Hepatocyte (in vitro differentiated cells): ENCODE results near the gene PDGFA. TPM values are rescaled to one million over a fixed set of nuclear protein-coding genes. Genes with fewer than 3 reads are reported as not detected.

ENCODE experiments used
- DNase-seq: peaks from one replicate; pipeline ENCODE4 v3.0.0-alpha.2; 2016; ENCODE audit warnings: low spot score
- H2AFZ ChIP-seq: fragments of 200-600 bp; sonication (generic); 2 replicates; pipeline ENCODE4 v1.6.0; 2016; ENCODE audit warnings: antibody characterized with exemption, mild to moderate bottlenecking
- H3K27ac ChIP-seq: fragments of 200-600 bp; sonication (generic); 2 replicates; pipeline ENCODE4 v1.5.1; 2016; ENCODE audit warnings: mild to moderate bottlenecking
- H3K27me3 ChIP-seq: fragments of 200-600 bp; sonication (generic); 2 replicates; pipeline ENCODE4 v1.6.1; 2016
- H3K36me3 ChIP-seq: fragments of 200-600 bp; sonication (generic); replicated peaks from 2 replicates; pipeline ENCODE4 v1.5.1; 2016; ENCODE audit warnings: low read depth; ENCODE audit not compliant: insufficient read depth
- H3K4me1 ChIP-seq: fragments of 200-600 bp; sonication (generic); 2 replicates; pipeline ENCODE4 v1.5.1; 2016; ENCODE audit warnings: mild to moderate bottlenecking, moderate library complexity; ENCODE audit not compliant: insufficient read depth
- H3K4me2 ChIP-seq: fragments of 200-600 bp; sonication (generic); 2 replicates; pipeline ENCODE4 v1.6.0; 2016
- H3K4me3 ChIP-seq: fragments of 200-600 bp; sonication (generic); 2 replicates; pipeline ENCODE4 v1.5.1; 2016; ENCODE audit warnings: mild to moderate bottlenecking
- H3K79me2 ChIP-seq: fragments of 200-600 bp; sonication (generic); 2 replicates; pipeline ENCODE4 v1.6.0; 2017; ENCODE audit warnings: mild to moderate bottlenecking
- H3K9me2 ChIP-seq: fragments of 200-600 bp; sonication (generic); replicated peaks from 2 replicates; pipeline ENCODE4 v1.6.0; 2017; ENCODE audit warnings: mild to moderate bottlenecking; ENCODE audit not compliant: insufficient read depth
- H3K9me3 ChIP-seq: fragments of 200-600 bp; sonication (generic); 2 replicates; pipeline ENCODE4 v1.5.1; 2016; ENCODE audit warnings: low read depth, mild to moderate bottlenecking
- H4K20me1 ChIP-seq: fragments of 200-600 bp; sonication (generic); 2 replicates; pipeline ENCODE4 v1.6.0; 2016; ENCODE audit warnings: mild to moderate bottlenecking; ENCODE audit not compliant: insufficient read depth, poor library complexity, severe bottlenecking
- CTCF ChIP-seq: fragments of 200-600 bp; sonication (generic); IDR thresholded peaks from 2 replicates; pipeline ENCODE4 v1.5.1; 2016; ENCODE audit warnings: antibody characterized with exemption, mild to moderate bottlenecking; ENCODE audit not compliant: poor library complexity
- EZH2 ChIP-seq: fragments of 200-600 bp; sonication (generic); IDR thresholded peaks from 2 replicates; pipeline ENCODE4 v1.6.1; 2016; ENCODE audit warnings: antibody characterized with exemption, mild to moderate bottlenecking, borderline replicate concordance
- EZH2phosphoT487 ChIP-seq: fragments of 200-600 bp; sonication (generic); IDR thresholded peaks from one replicate; pipeline ENCODE4 v1.6.1; 2018; ENCODE audit warnings: antibody characterized with exemption, mild to moderate bottlenecking, low read depth, moderate library complexity; ENCODE audit not compliant: unreplicated experiment, severe bottlenecking
- WGBS: methylation state at CpG from one replicate; pipeline ENCODE4 v1.1.6; 2016; ENCODE audit warnings: low lambda C conversion rate; ENCODE audit errors: missing lambda C conversion rate; 5-methylcytosine and 5-hydroxymethylcytosine counted together
- polyA plus RNA-seq: library from polyadenylated mRNA; unstranded; fragments of >200 nt; fragmentation: Nextera tagmentation; extraction: Ambion mirVana; gene quantifications from 2 replicates; pipeline ENCODE4 v1.2.1, GENCODE V29; 2016
- total RNA-seq: library from RNA; depleted of rRNA; stranded (reverse); fragments of >200 nt; gene quantifications from 2 replicates; pipeline ENCODE4 v1.2.3, GENCODE V29; 2014

The PDGFA gene
- total and polyA plus RNA-seq, 2 experiments from 2014 or later: 30.7 to 63.1 TPM

GRCh38 chr7:509426-510130 lies 10.1 kb downstream of the PDGFA start:
- Histone ChIP-seq H2AFZ (no peak overlapping the region), H3K4me2 (no peak overlapping the region), H3K4me3 (no peak overlapping the region), H3K27me3 (no peaks in the 10 kb centered on the region), H3K4me1 (peaks cover 16% of the 10 kb centered on the region), H3K79me2 (peaks cover 35% of the 10 kb centered on the region), H4K20me1 (peaks cover 24% of the 10 kb centered on the region), H3K27ac (no peak overlapping the region), H3K9me2 (no peaks in the 10 kb centered on the region), H3K9me3 (no peaks in the 10 kb centered on the region), H3K36me3 (no peaks in the 10 kb centered on the region)
- TF ChIP-seq CTCF (peak; percentile 2), EZH2 (no peak)
- DNase-seq: no peak
- 94% methylated on average over 20 of the region's 20 CpGs for WGBS

- WGBS: 98% methylated on average over 12 of the region's 12 CpGs
- peaks cover 24% of the 10 kb centered on the region for H3K4me1 ChIP-seq
- no peak overlapping the region for H3K4me2 ChIP-seq
- H3K9me3 ChIP-seq: no peaks in the 10 kb centered on the region
- H3K9me2 ChIP-seq: no peaks in the 10 kb centered on the region
- TF ChIP-seq EZH2phosphoT487: no peak
- no peak for TF ChIP-seq EZH2
- TF ChIP-seq CTCF: no peak
- no peak for DNase-seq
- H3K79me2 ChIP-seq: peaks cover 26% of the 10 kb centered on the region
- H4K20me1 ChIP-seq: peaks cover 15% of the 10 kb centered on the region
- no peaks in the 10 kb centered on the region for H3K27me3 ChIP-seq
- no peak overlapping the region for H2AFZ ChIP-seq
- H3K27ac ChIP-seq: peak overlapping the region; percentile 62
- H3K36me3 ChIP-seq: no peaks in the 10 kb centered on the region
- H3K4me3 ChIP-seq: no peak overlapping the region
These were observed 11.0 kb downstream of the PDGFA start for GRCh38 chr7:508461-509170.

- H3K36me3 ChIP-seq: no peaks in the 10 kb centered on the region
- H3K9me2 ChIP-seq: no peaks in the 10 kb centered on the region
- H3K27ac ChIP-seq: peak overlapping the region; percentile 62
- TF ChIP-seq EZH2phosphoT487 (no peak), EZH2 (no peak), CTCF (no peak)
- DNase-seq: no peak
- H3K9me3 ChIP-seq: no peaks in the 10 kb centered on the region
- H3K79me2 ChIP-seq: peaks cover 18% of the 10 kb centered on the region
- H2AFZ ChIP-seq: no peak overlapping the region
- H3K4me1 ChIP-seq: peaks cover 30% of the 10 kb centered on the region
- H3K4me3 ChIP-seq: no peak overlapping the region
- H3K27me3 ChIP-seq: no peaks in the 10 kb centered on the region
- WGBS: 84% methylated on average over 14 of the region's 17 CpGs
- H4K20me1 ChIP-seq: peaks cover 7% of the 10 kb centered on the region
- H3K4me2 ChIP-seq: no peak overlapping the region
These were observed 11.9 kb downstream of the PDGFA start for GRCh38 chr7:507623-508300.
